ENCODE measurements around the gene DIS3L. TPM values are rescaled to one million over a fixed set of nuclear protein-coding genes. Genes with fewer than 3 reads are reported as not detected.

Gene DIS3L
- total and polyA plus RNA-seq, 2 donors (not counting 3 experiments of a cell fraction or from before 2014, with no cell fraction given), result 7.8 to 27.9 TPM

DNA sequence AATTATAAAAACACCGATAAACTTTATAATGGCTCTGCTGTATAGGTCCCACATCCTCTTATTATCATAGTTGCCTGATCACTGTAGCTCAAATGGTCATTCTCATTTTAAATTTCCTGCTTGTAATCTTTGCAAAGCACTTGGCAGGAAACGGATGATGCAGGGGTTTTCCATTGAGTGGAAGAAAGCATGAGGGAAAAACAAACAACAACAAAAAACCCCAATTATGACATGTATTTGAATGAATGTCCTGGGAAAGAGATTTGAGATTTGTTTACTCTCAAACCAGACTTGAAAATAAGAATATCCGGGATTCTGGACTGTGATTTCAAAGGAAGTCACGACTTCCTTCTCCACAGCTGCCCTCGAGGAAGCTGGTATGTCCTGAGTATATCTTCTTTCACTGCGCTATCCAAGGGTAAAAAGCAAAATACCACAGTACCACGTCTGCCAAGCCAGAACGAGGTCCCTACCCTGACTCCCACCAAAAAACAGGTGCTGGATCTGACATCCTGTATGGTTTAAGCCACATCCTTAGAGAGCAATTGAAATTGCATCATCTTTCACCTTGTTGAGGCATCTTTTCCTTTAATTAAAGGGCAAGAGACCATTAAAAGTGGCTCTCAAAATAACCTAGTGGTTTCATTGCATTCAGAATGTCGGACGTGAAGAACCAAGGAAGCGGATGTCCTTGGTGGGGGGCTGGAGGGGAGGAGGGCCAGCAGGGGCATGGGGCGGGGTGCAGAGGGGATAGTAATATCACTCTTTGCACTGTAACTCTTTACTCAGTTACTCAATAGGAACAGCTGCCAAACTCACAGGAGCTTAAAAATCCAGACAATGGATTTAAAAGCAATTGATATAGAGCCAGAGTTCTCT, 76.6 kb downstream of the DIS3L start:
- no peak for TF ChIP-seq EZH2 (IDR thresholded peaks at IDR 0.05; ENCODE audit: borderline replicate concordance, low read depth, low read length, severe bottlenecking)
- TF ChIP-seq POLR2A (IDR thresholded peaks at IDR 0.05; ENCODE audit: low read depth, low read length), result peak; percentile 32
- peak; percentile 25 for TF ChIP-seq POLR2AphosphoS5 (IDR thresholded peaks at IDR 0.05; ENCODE audit: insufficient read depth, low read depth, low read length)
- peak; percentile 4 for TF ChIP-seq FOS (IDR thresholded peaks at IDR 0.05; ENCODE audit: borderline replicate concordance, insufficient read depth, low read length)
- peak; percentile 62 for TF ChIP-seq JUN (IDR thresholded peaks at IDR 0.05; ENCODE audit: borderline replicate concordance, insufficient read depth, insufficient read length, low read depth)
- TF ChIP-seq GATA2 (IDR thresholded peaks at IDR 0.05; ENCODE audit: insufficient read depth, insufficient read length, low read depth, low read length), result peak; percentile 63
- TF ChIP-seq MYC (IDR thresholded peaks at IDR 0.05; ENCODE audit: low read depth, low read length), result no peak
- no peaks in the 10 kb centered on the region for H3K9me3 ChIP-seq (replicated peaks; ENCODE audit: control insufficient read depth, insufficient read depth, low read length)
- H2AFZ ChIP-seq (ENCODE audit: low read depth, low read length), result peak overlapping the region; percentile 97
- H3K4me1 ChIP-seq (ENCODE audit: control insufficient read depth, extremely low read depth, insufficient read depth, low read length), result peaks cover 17% of the 10 kb centered on the region
- intact Hi-C loops (cut with micrococcal nuclease), result loop anchor here (1.0 kb wide), 2 partner anchors 14 to 16 kb away; partner anchors contain the start of genes MAP2K1 and TIPIN
- H3K27me3 ChIP-seq (ENCODE audit: control insufficient read depth in 2 of 2, insufficient read depth in 2 of 2, low read length in 2 of 2), result no peaks in the 10 kb centered on the region
- peak overlapping the region; percentile 100 for H3K27ac ChIP-seq (ENCODE audit: insufficient read depth, low read depth, low read length)
- FAIRE-seq, result peak; percentile 81
- ChIA-PET CTCF (interaction anchor here (0.7 to 2.4 kb wide), 4 partner anchors 14 to 128 kb away, joined by 3 to 9 read pairs (median 6); partner anchors contain the start of genes MAP2K1, SNAPC5 and TIPIN), POLR2A (interaction anchor here (0.7 kb wide), 1 partner anchor 13 kb away, joined by 4 read pairs; the partner anchor contains the start of gene TIPIN)
- H3K4me3 ChIP-seq (replicated peaks in 1 of 3; ENCODE audit: insufficient read depth in 1 of 3, low read depth in 1 of 3, low read length in 3 of 3), result peak overlapping the region; percentile 22 to 70 (median 41)
- H3K4me2 ChIP-seq (ENCODE audit: insufficient read depth, low read length), result peak overlapping the region; percentile 98
- dilution Hi-C loops (cut with MboI; ENCODE audit: extremely low pct_ligation_motif_present, low sequenced_read_pairs), result no loop called here
- no peaks in the 10 kb centered on the region for H3K9me1 ChIP-seq (replicated peaks; ENCODE audit: control insufficient read depth, extremely low read depth, insufficient read depth, low read length)
- no peaks in the 10 kb centered on the region for H3K79me2 ChIP-seq (ENCODE audit: control insufficient read depth, insufficient read depth, low read length)
- TSS peak; percentile 57 for BruUV-seq (replicated peaks)
- no peaks in the 10 kb centered on the region for H3K36me3 ChIP-seq (ENCODE audit: control insufficient read depth in 2 of 2, extremely low read depth in 1 of 2, insufficient read depth in 2 of 2, low read length in 2 of 2)
- no peaks in the 10 kb centered on the region for H4K20me1 ChIP-seq (replicated peaks; ENCODE audit: control insufficient read depth, extremely low read depth, insufficient read depth, low read length)
- DNase-seq (ENCODE audit: low read depth, low spot score), result peak; percentile 92
- peak overlapping the region; percentile 93 for H3K9ac ChIP-seq (replicated peaks; ENCODE audit: extremely low read depth, insufficient read depth, low read length)
